Bone marrow (tissue), 2 donors: ENCODE measurements around the gene PLSCR4.
"Not testable (repeated sequence)": the region's sequence is repeated elsewhere in the genome, so short reads cannot be mapped to it uniquely, and the experiment has no call there.

Experiments used
- DNase-seq, 2 donors: peaks; one replicate each; lab custom pipeline; 2025; lab: John Stamatoyannopoulos, UW

The PLSCR4 gene

GRCh38 chr3:146246526-146246925, 4.4 kb downstream of the PLSCR4 start:
- no peak for DNase-seq

GRCh38 chr3:146243559-146243958, 7.3 kb downstream of the PLSCR4 start:
- DNase-seq = no peak

GRCh38 chr3:146241523-146242240, 9.2 kb downstream of the PLSCR4 start:
- no peak for DNase-seq

GRCh38 chr3:146233487-146233886, 17.4 kb downstream of the PLSCR4 start:
- DNase-seq = no peak

- DNase-seq = no peak
These were observed 23.4 kb downstream of the PLSCR4 start for GRCh38 chr3:146227486-146227885.

GRCh38 chr3:146226881-146227280, 24.0 kb downstream of the PLSCR4 start:
- DNase-seq = no peak

- not testable (repeated sequence) for DNase-seq
These were observed 25.4 kb downstream of the PLSCR4 start for GRCh38 chr3:146225458-146225857.

- DNase-seq = no peak
These were observed 27.2 kb downstream of the PLSCR4 start for GRCh38 chr3:146223401-146224373.

- DNase-seq = no peak
These were observed 28.5 kb downstream of the PLSCR4 start for GRCh38 chr3:146222204-146223046.

- no peak for DNase-seq
These were observed 29.6 kb downstream of the PLSCR4 start for GRCh38 chr3:146221276-146221675.

- DNase-seq = no peak
These were observed 31.7 kb downstream of the PLSCR4 start for GRCh38 chr3:146218880-146219866.

GRCh38 chr3:146217324-146217723, 33.6 kb downstream of the PLSCR4 start:
- no peak for DNase-seq

- DNase-seq = no peak
These were observed 36.4 kb downstream of the PLSCR4 start for GRCh38 chr3:146214493-146214892.

GRCh38 chr3:146209371-146209770, 41.5 kb downstream of the PLSCR4 start:
- DNase-seq = no peak

- DNase-seq = no peak
These were observed 47.1 kb downstream of the PLSCR4 start for GRCh38 chr3:146203776-146204175.

GRCh38 chr3:146200461-146201220, 50.3 kb downstream of the PLSCR4 start:
- no peak for DNase-seq

- DNase-seq = no peak
These were observed 51.1 kb downstream of the PLSCR4 start for GRCh38 chr3:146199762-146200161.

GRCh38 chr3:146196789-146197188, 54.1 kb downstream of the PLSCR4 start:
- no peak for DNase-seq

- no peak for DNase-seq
These were observed 55.3 kb downstream of the PLSCR4 start for GRCh38 chr3:146195605-146196004.

- no peak for DNase-seq
These were observed 55.9 kb downstream of the PLSCR4 start for GRCh38 chr3:146195030-146195429.
